GM12878 (cell line): ENCODE results near the gene SGMS1. TPM values are rescaled to one million over a fixed set of nuclear protein-coding genes. Genes with fewer than 3 reads are reported as not detected.

Source experiments
- ATAC-seq: fragments of 200-7000 bp; cut with Tn5 transposase; 3 replicates; pipeline ENCODE4 v1.9.1; 2020; ENCODE audit warnings: mild to moderate bottlenecking, moderate library complexity
- BruUV-seq: library from RNA; stranded (reverse); fragments of 400-500 nt; replicated peaks from 2 replicates; lab custom pipeline; 2021; lab: Mats Ljungman, UMichigan
- CTCF ChIA-PET: fragments of 300-600 bp; sonication (Branson Sonifier 250); formaldehyde crosslinking; extraction: SDS; loops from one replicate; lab custom pipeline; 2021; ENCODE audit warnings: inconsistent platforms; lab: Yijun Ruan, JAX
- POLR2A ChIA-PET: fragments of 350-600 bp; formaldehyde crosslinking; extraction: SDS; loops from one replicate; lab custom pipeline; 2021; ENCODE audit warnings: inconsistent platforms; lab: Charles Lee
- RAD21 ChIA-PET: fragments of 300-600 bp; sonication (Branson Sonifier 250); formaldehyde crosslinking; loops from one replicate; lab custom pipeline; 2023; ENCODE audit warnings: antibody characterized with exemption; ENCODE audit not compliant: unreplicated experiment; lab: Charles Lee
- SMC1A ChIA-PET: fragments of 300-600 bp; sonication (Branson Sonifier 250); formaldehyde crosslinking; loops from one replicate; lab custom pipeline; 2023; ENCODE audit not compliant: unreplicated experiment, uncharacterized antibody; lab: Charles Lee
- DNase-seq: peaks from one replicate; pipeline ENCODE4 v3.0.0-alpha.2; 2011; ENCODE audit warnings: low read depth, low spot score
- FAIRE-seq: peaks from 3 replicates; lab custom pipeline; 2011; peaks lifted over from hg19 to GRCh38; lab: Jason Lieb, UNC
- H2AFZ ChIP-seq: 2 replicates; pipeline ENCODE4 v1.6.0; 2011; ENCODE audit warnings: low read depth, low read length, control low read depth; ENCODE audit not compliant: control insufficient read depth
- H3K27ac ChIP-seq: 2 replicates; pipeline ENCODE4 v1.5.1; 2011; ENCODE audit warnings: control low read depth; ENCODE audit not compliant: control insufficient read depth, insufficient read depth
- H3K27me3 ChIP-seq, 2 experiments: replicated peaks in 1 of 2; 2 replicates each; pipeline versions ENCODE4 v1.6.0 to v1.6.1; 2011; ENCODE audit warnings: low read length in 1 of 2; ENCODE audit not compliant: control insufficient read depth in 2 of 2, insufficient read depth in 2 of 2
- H3K36me3 ChIP-seq, 2 experiments: 2 replicates each; pipeline ENCODE4 v1.5.1; 2011; ENCODE audit warnings: low read length in 1 of 2; ENCODE audit not compliant: control insufficient read depth in 2 of 2, insufficient read depth in 2 of 2
- H3K4me1 ChIP-seq: 2 replicates; pipeline ENCODE4 v1.6.1; 2011; ENCODE audit warnings: mild to moderate bottlenecking, low read length, moderate library complexity, mixed read lengths; ENCODE audit not compliant: control insufficient read depth, insufficient read depth
- H3K4me2 ChIP-seq: 2 replicates; pipeline ENCODE4 v1.6.0; 2011; ENCODE audit warnings: control low read depth; ENCODE audit not compliant: control insufficient read depth, insufficient read depth
- H3K4me3 ChIP-seq: fragments of 200-600 bp; sonication (generic); 2 replicates; pipeline ENCODE4 v1.5.1; 2016
- H3K79me2 ChIP-seq: 2 replicates; pipeline ENCODE4 v1.6.0; 2011; ENCODE audit warnings: low read length; ENCODE audit not compliant: control insufficient read depth, insufficient read depth
- H3K9ac ChIP-seq: 2 replicates; pipeline ENCODE4 v1.8.0; 2011; ENCODE audit warnings: low read length, control low read depth, mixed read lengths; ENCODE audit not compliant: control insufficient read depth, insufficient read depth
- H3K9me3 ChIP-seq: replicated peaks from 3 replicates; pipeline ENCODE4 v1.5.1; 2011; ENCODE audit warnings: mild to moderate bottlenecking, low read length; ENCODE audit not compliant: control insufficient read depth, insufficient read depth
- H4K20me1 ChIP-seq: 2 replicates; pipeline ENCODE4 v1.6.0; 2011; ENCODE audit not compliant: control insufficient read depth, insufficient read depth
- BHLHE40 ChIP-seq, 2 experiments: fragments of 450-650 bp in 1 of 2; IDR thresholded peaks; 2 replicates each; pipeline ENCODE4 v1.6.1; 2011 to 2017; ENCODE audit warnings: low read depth in 2 of 2, borderline replicate concordance in 1 of 2, improper control_type of control experiment in 1 of 2, low read length in 1 of 2, mild to moderate bottlenecking in 1 of 2
- CHD1 ChIP-seq: IDR thresholded peaks from 2 replicates; pipeline ENCODE4 v1.6.1; 2012; ENCODE audit warnings: low read depth, low read length, improper control_type of control experiment
- CREB1 ChIP-seq: IDR thresholded peaks from 2 replicates; pipeline ENCODE4 v1.6.1; 2012; ENCODE audit warnings: low read depth, mild to moderate bottlenecking, inconsistent platforms
- EGR1 ChIP-seq, 2 experiments: IDR thresholded peaks; 1 replicate in 1 of 2; 2 replicates in 1 of 2; pipeline ENCODE4 v1.6.1; 2011 to 2012; ENCODE audit warnings: low read depth in 2 of 2, low read length in 2 of 2, borderline replicate concordance in 1 of 2, mild to moderate bottlenecking in 1 of 2, moderate library complexity in 1 of 2
- GATAD2B ChIP-seq: fragments of 450-650 bp; conservative IDR thresholded peaks from 2 replicates; pipeline ENCODE4 v1.6.1; 2017; ENCODE audit warnings: low read depth, mild to moderate bottlenecking, moderate library complexity
- MXI1 ChIP-seq: fragments of 150-350 bp; IDR thresholded peaks from 2 replicates; pipeline ENCODE4 v1.6.1; 2011; ENCODE audit warnings: low read depth, mild to moderate bottlenecking, inconsistent platforms, low read length, improper control_type of control experiment
- NFYA ChIP-seq: IDR thresholded peaks from 2 replicates; pipeline ENCODE4 v1.6.1; 2011; ENCODE audit warnings: low read depth, mild to moderate bottlenecking, low read length, improper control_type of control experiment, borderline replicate concordance
- NR2F1 ChIP-seq: fragments of 450-650 bp; conservative IDR thresholded peaks from 2 replicates; pipeline ENCODE4 v1.6.1; 2017; ENCODE audit warnings: mild to moderate bottlenecking
- RB1 ChIP-seq: fragments of 450-650 bp; formaldehyde crosslinking; IDR thresholded peaks from 2 replicates; pipeline ENCODE4 v1.6.1; 2017; ENCODE audit warnings: mild to moderate bottlenecking, borderline replicate concordance
- RUNX3 ChIP-seq: IDR thresholded peaks from 2 replicates; pipeline ENCODE4 v1.6.1; 2012; ENCODE audit warnings: low read length, inconsistent platforms
- SIN3A ChIP-seq: IDR thresholded peaks from 2 replicates; pipeline ENCODE4 v1.6.1; 2012; ENCODE audit warnings: low read depth, low read length, improper control_type of control experiment
- WGBS: methylation state at CpG from one replicate; pipeline ENCODE4 v1.1.6; 2016; ENCODE audit warnings: low lambda C conversion rate; ENCODE audit not compliant: insufficient replicate concordance, insufficient coverage; ENCODE audit errors: missing lambda C conversion rate; 5-methylcytosine and 5-hydroxymethylcytosine counted together
- in situ Hi-C: fragments of 300-500 bp; cut with MboI; formaldehyde crosslinking; loops from 9 replicates; pipeline ENCODE4 v1.14.3; 2018; ENCODE audit warnings: mixed read lengths
- intact Hi-C: fragments of 100-400 bp; cut with micrococcal nuclease; formaldehyde crosslinking; loops from one replicate; pipeline ENCODE4 v1.14.2; 2022; ENCODE audit not compliant: unreplicated experiment
- polyA plus RNA-seq, 11 experiments: library from polyadenylated mRNA; depleted of rRNA in 4 of 11; unstranded in 6 of 11; stranded (reverse) in 5 of 11; fragments of >200 nt; fragmentation: Nextera tagmentation in 4 of 11; fragmentation: Illumina TruSeq in 1 of 11; extraction: Ambion mirVana in 4 of 11; extraction: Trizol in 1 of 11; gene quantifications; 1 replicate in 1 of 11; 2 replicates in 10 of 11; pipeline versions ENCODE4 v1.2.1 to v1.2.3, GENCODE V29; 2011 to 2016; ENCODE audit warnings: inconsistent platforms in 2 of 11, missing spikeins in 2 of 11, low read depth in 1 of 11
- total RNA-seq, 4 experiments: library from RNA; depleted of rRNA in 3 of 4; stranded (reverse); fragments of >200 nt in 3 of 4; fragmentation: Illumina TruSeq in 1 of 4; extraction: Trizol in 1 of 4; gene quantifications; 2 replicates each; pipeline versions ENCODE4 v1.2.1 to v1.2.3, GENCODE V29; 2013 to 2021
- TF ChIP-seq, protein P1 (sequence below): IDR thresholded peaks from 2 replicates; pipeline ENCODE4 v1.6.1; 2012; ENCODE audit warnings: low read depth, low read length, improper control_type of control experiment
- TF ChIP-seq, protein P2 (sequence below): IDR thresholded peaks from 2 replicates; pipeline ENCODE4 v1.6.1; 2011; ENCODE audit warnings: mild to moderate bottlenecking, low read depth, low read length, moderate library complexity; ENCODE audit not compliant: insufficient replicate concordance
- TF ChIP-seq, protein P3 (sequence below): fragments of 450-650 bp; IDR thresholded peaks from 2 replicates; pipeline ENCODE4 v1.6.1; 2017; ENCODE audit warnings: mild to moderate bottlenecking, moderate library complexity
- TF ChIP-seq, protein P4 (sequence below): fragments of 450-650 bp; IDR thresholded peaks from 2 replicates; pipeline ENCODE4 v1.6.1; 2017; ENCODE audit warnings: mild to moderate bottlenecking

Gene SGMS1
- total and polyA plus RNA-seq, 10 of the 15 experiments (the other 5 are each of a cell fraction or from before 2014, with no cell fraction given): 1.4 to 14.5 (median 4.9) TPM

DNA sequence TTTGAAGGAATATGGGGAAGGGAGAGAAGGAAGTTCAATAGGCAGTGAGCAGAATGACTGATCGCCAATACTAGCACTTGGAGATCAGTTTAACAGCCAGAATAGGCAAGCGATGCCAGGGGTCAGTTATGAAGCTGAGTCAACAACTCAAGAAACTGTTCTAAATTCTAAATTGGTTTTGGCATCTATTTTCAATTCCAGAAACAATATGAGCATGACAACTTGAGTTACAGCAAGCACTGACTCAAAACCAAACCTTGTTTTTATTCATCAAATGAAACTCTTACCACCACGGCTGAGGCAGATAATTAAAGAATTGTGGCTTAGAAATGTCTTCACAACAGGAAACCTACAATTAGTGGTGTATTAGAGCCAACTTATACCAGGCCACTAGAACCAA lies 192.0 kb downstream of the SGMS1 start:
- intact Hi-C loops: loop anchor here (1.0 to 2.0 kb wide), 3 partner anchors 23 to 77 kb away; no protein-coding TSS in a partner anchor
- TF ChIP-seq, protein P1, sequence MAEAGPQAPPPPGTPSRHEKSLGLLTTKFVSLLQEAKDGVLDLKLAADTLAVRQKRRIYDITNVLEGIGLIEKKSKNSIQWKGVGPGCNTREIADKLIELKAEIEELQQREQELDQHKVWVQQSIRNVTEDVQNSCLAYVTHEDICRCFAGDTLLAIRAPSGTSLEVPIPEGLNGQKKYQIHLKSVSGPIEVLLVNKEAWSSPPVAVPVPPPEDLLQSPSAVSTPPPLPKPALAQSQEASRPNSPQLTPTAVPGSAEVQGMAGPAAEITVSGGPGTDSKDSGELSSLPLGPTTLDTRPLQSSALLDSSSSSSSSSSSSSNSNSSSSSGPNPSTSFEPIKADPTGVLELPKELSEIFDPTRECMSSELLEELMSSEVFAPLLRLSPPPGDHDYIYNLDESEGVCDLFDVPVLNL: no peak
- TF ChIP-seq CREB1 (peak; percentile 74), BHLHE40 (IDR thresholded peaks at IDR 0.05; ENCODE audit: borderline replicate concordance in 1 of 2, low read depth in 2 of 2, low read length in 1 of 2) (peak; percentile 91), RB1 (no peak), NR2F1 (peak; percentile 98), CHD1 (no peak), EGR1 (IDR thresholded peaks at IDR 0.05; ENCODE audit: borderline replicate concordance in 1 of 2, low read depth in 2 of 2, low read length in 2 of 2) (no peak), GATAD2B (peak; percentile 89), RUNX3 (peak; percentile 100), SIN3A (no peak), MXI1 (no peak), NFYA (no peak)
- TF ChIP-seq, protein P2, sequence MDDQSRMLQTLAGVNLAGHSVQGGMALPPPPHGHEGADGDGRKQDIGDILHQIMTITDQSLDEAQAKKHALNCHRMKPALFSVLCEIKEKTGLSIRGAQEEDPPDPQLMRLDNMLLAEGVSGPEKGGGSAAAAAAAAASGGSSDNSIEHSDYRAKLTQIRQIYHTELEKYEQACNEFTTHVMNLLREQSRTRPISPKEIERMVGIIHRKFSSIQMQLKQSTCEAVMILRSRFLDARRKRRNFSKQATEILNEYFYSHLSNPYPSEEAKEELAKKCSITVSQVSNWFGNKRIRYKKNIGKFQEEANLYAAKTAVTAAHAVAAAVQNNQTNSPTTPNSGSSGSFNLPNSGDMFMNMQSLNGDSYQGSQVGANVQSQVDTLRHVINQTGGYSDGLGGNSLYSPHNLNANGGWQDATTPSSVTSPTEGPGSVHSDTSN: peak; percentile 83
- TF ChIP-seq, protein P3, sequence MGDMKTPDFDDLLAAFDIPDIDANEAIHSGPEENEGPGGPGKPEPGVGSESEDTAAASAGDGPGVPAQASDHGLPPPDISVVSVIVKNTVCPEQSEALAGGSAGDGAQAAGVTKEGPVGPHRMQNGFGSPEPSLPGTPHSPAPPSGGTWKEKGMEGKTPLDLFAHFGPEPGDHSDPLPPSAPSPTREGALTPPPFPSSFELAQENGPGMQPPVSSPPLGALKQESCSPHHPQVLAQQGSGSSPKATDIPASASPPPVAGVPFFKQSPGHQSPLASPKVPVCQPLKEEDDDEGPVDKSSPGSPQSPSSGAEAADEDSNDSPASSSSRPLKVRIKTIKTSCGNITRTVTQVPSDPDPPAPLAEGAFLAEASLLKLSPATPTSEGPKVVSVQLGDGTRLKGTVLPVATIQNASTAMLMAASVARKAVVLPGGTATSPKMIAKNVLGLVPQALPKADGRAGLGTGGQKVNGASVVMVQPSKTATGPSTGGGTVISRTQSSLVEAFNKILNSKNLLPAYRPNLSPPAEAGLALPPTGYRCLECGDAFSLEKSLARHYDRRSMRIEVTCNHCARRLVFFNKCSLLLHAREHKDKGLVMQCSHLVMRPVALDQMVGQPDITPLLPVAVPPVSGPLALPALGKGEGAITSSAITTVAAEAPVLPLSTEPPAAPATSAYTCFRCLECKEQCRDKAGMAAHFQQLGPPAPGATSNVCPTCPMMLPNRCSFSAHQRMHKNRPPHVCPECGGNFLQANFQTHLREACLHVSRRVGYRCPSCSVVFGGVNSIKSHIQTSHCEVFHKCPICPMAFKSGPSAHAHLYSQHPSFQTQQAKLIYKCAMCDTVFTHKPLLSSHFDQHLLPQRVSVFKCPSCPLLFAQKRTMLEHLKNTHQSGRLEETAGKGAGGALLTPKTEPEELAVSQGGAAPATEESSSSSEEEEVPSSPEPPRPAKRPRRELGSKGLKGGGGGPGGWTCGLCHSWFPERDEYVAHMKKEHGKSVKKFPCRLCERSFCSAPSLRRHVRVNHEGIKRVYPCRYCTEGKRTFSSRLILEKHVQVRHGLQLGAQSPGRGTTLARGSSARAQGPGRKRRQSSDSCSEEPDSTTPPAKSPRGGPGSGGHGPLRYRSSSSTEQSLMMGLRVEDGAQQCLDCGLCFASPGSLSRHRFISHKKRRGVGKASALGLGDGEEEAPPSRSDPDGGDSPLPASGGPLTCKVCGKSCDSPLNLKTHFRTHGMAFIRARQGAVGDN: peak; percentile 27; the same call in 1 of the 2 replicates
- TF ChIP-seq, protein P4, sequence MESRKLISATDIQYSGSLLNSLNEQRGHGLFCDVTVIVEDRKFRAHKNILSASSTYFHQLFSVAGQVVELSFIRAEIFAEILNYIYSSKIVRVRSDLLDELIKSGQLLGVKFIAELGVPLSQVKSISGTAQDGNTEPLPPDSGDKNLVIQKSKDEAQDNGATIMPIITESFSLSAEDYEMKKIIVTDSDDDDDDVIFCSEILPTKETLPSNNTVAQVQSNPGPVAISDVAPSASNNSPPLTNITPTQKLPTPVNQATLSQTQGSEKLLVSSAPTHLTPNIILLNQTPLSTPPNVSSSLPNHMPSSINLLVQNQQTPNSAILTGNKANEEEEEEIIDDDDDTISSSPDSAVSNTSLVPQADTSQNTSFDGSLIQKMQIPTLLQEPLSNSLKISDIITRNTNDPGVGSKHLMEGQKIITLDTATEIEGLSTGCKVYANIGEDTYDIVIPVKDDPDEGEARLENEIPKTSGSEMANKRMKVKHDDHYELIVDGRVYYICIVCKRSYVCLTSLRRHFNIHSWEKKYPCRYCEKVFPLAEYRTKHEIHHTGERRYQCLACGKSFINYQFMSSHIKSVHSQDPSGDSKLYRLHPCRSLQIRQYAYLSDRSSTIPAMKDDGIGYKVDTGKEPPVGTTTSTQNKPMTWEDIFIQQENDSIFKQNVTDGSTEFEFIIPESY: no peak

More for the DNA sequence above, 192.0 kb downstream of the SGMS1 start:
- Histone ChIP-seq H3K27ac (peak overlapping the region; percentile 80; the same call in 1 of the 2 replicates), H3K27me3 (no peaks in the 10 kb centered on the region), H3K36me3 (no peaks in the 10 kb centered on the region; a peak in 1 of 4 replicates), H3K9ac (no peak overlapping the region; the same call in 1 of the 2 replicates), H2AFZ (no peak overlapping the region), H4K20me1 (no peaks in the 10 kb centered on the region), H3K9me3 (no peaks in the 10 kb centered on the region), H3K4me2 (peak overlapping the region; percentile 77), H3K4me1 (peaks cover 25% of the 10 kb centered on the region), H3K4me3 (peak overlapping the region; percentile 45; the same call in 1 of the 2 replicates), H3K79me2 (no peaks in the 10 kb centered on the region; the same call in 1 of the 2 replicates)
- peak; percentile 89 for ATAC-seq
- FAIRE-seq: peak; percentile 97
- whole genome bisulfite sequencing: 0% methylated on average over 3 of the region's 3 CpGs
- POLR2A ChIA-PET: interaction anchor here (1.0 to 2.7 kb wide), 8 partner anchors 11 to 191 kb away, joined by 3 to 8 read pairs (median 6); no protein-coding TSS in a partner anchor
- CTCF ChIA-PET: interaction anchor here (0.9 to 2.0 kb wide), 12 partner anchors 8 to 156 kb away, joined by 3 to 8 read pairs (median 4); no protein-coding TSS in a partner anchor
- no TSS peak for BruUV-seq
- peak; percentile 96 for DNase-seq
- RAD21 ChIA-PET: interaction anchor here (0.9 to 2.7 kb wide), 17 partner anchors 12 to 190 kb away, joined by 3 to 18 read pairs (median 7); no protein-coding TSS in a partner anchor
- in situ Hi-C loops: loop anchor here (5.0 kb wide), 1 partner anchor 76 kb away; no protein-coding TSS in a partner anchor
- SMC1A ChIA-PET: interaction anchor here (0.8 to 3.7 kb wide), 24 partner anchors 9 to 190 kb away, joined by 3 to 58 read pairs (median 5); no protein-coding TSS in a partner anchor
